NCI-H69 (cell line): Measurements from ENCODE around the gene SLC35D3.
A peak's percentile ranks its signal among the peaks of the same experiment; 100 is the strongest.
"Not testable (repeated sequence)": the region's sequence is repeated elsewhere in the genome, so short reads cannot be mapped to it uniquely, and the experiment has no call there.

Source experiments
- DNase-seq: peaks from one replicate; lab custom pipeline; 2025; lab: John Stamatoyannopoulos, UW

SLC35D3 gene

GRCh38 chr6:136923116-136923953 is 1.2 kb downstream of the SLC35D3 start:
- peak; percentile 20 for DNase-seq

- peak; percentile 44 for DNase-seq
Observed at GRCh38 chr6:136923954-136924673, 2.0 kb downstream of the SLC35D3 start.

- no peak for DNase-seq
Observed at GRCh38 chr6:136926383-136926782, 4.3 kb downstream of the SLC35D3 start.

GRCh38 chr6:136927292-136927691 is 5.2 kb downstream of the SLC35D3 start:
- DNase-seq = peak; percentile 47

- DNase-seq = no peak
Observed at GRCh38 chr6:136930528-136930927, 8.4 kb downstream of the SLC35D3 start.

GRCh38 chr6:136932599-136932998 is 10.5 kb downstream of the SLC35D3 start:
- DNase-seq = no peak

GRCh38 chr6:136945072-136945471 is 23.0 kb downstream of the SLC35D3 start:
- DNase-seq = no peak

GRCh38 chr6:136945711-136946121 is 23.6 kb downstream of the SLC35D3 start:
- DNase-seq = no peak

- DNase-seq = no peak
Observed at GRCh38 chr6:136947037-136947436, 24.9 kb downstream of the SLC35D3 start.

GRCh38 chr6:136949957-136950356 is 27.9 kb downstream of the SLC35D3 start:
- not testable (repeated sequence) for DNase-seq

GRCh38 chr6:136950436-136951126 is 28.5 kb downstream of the SLC35D3 start:
- DNase-seq = peak; percentile 32

- peak; percentile 90 for DNase-seq
Observed at GRCh38 chr6:136952714-136953260, 30.7 kb downstream of the SLC35D3 start.

- DNase-seq = no peak
Observed at GRCh38 chr6:136955123-136955522, 33.0 kb downstream of the SLC35D3 start.

GRCh38 chr6:136956590-136957544 is 34.8 kb downstream of the SLC35D3 start:
- DNase-seq = peak; percentile 92

- DNase-seq = peak; percentile 42
Observed at GRCh38 chr6:136958168-136958567, 36.1 kb downstream of the SLC35D3 start.

GRCh38 chr6:136959471-136959891 is 37.4 kb downstream of the SLC35D3 start:
- peak; percentile 99 for DNase-seq

- peak; percentile 55 for DNase-seq
Observed at GRCh38 chr6:136959935-136960334, 37.8 kb downstream of the SLC35D3 start.

- peak; percentile 62 for DNase-seq
Observed at GRCh38 chr6:136960781-136961180, 38.7 kb downstream of the SLC35D3 start.

- DNase-seq = peak; percentile 79
Observed at GRCh38 chr6:136961848-136962247, 39.7 kb downstream of the SLC35D3 start.

GRCh38 chr6:136962661-136963060 is 40.6 kb downstream of the SLC35D3 start:
- peak; percentile 99 for DNase-seq

- peak; percentile 83 for DNase-seq
Observed at GRCh38 chr6:136963259-136963658, 41.2 kb downstream of the SLC35D3 start.
